Naive thymus-derived CD4-positive, alpha-beta T cell (primary cell): ENCODE measurements around the gene KLK5. TPM values are rescaled to one million over a fixed set of nuclear protein-coding genes. Genes with fewer than 3 reads are reported as not detected.

Source experiments
- ATAC-seq: fragments of 150-1000 bp; cut with Tn5 transposase; 2 replicates; pipeline ENCODE4 v1.10.0; 2021; ENCODE audit warnings: mild to moderate bottlenecking, moderate library complexity
- CTCF ChIA-PET: fragments of 350-600 bp; sonication (Branson Sonifier 250); formaldehyde crosslinking; loops from one replicate; lab custom pipeline; 2021; ENCODE audit warnings: antibody characterized with exemption; lab: Charles Lee
- POLR2A ChIA-PET: fragments of 350-600 bp; sonication (Branson Sonifier 250); formaldehyde crosslinking; loops from one replicate; lab custom pipeline; 2021; ENCODE audit warnings: antibody characterized with exemption, inconsistent platforms; lab: Charles Lee
- DNase-seq, 9 donors: peaks; one replicate each; pipeline versions ENCODE4 v3.0.0 to v3.0.0-alpha.2; 2020 to 2022; ENCODE audit warnings: mixed read lengths in 1 of 9
- H3K27ac ChIP-seq: one replicate; pipeline ENCODE4 v1.7.0; 2013; ENCODE audit warnings: mild to moderate bottlenecking, low read depth, low read length, moderate library complexity
- H3K27me3 ChIP-seq, 2 donors: one replicate each; pipeline ENCODE4 v1.7.0; 2013; ENCODE audit warnings: low read length in 2 of 2, mild to moderate bottlenecking in 2 of 2, moderate library complexity in 2 of 2; ENCODE audit not compliant: control insufficient read depth in 2 of 2, insufficient read depth in 2 of 2
- H3K36me3 ChIP-seq, 3 experiments: 1 replicate in 2 of 3; 2 replicates in 1 of 3; pipeline ENCODE4 v1.7.0; 2013; ENCODE audit warnings: low read length in 3 of 3, mild to moderate bottlenecking in 3 of 3, moderate library complexity in 1 of 3; ENCODE audit not compliant: insufficient read depth in 3 of 3, control insufficient read depth in 2 of 3
- H3K4me1 ChIP-seq, 2 donors: one replicate each; pipeline ENCODE4 v1.7.0; 2013; ENCODE audit warnings: low read length in 2 of 2, mild to moderate bottlenecking in 2 of 2, moderate library complexity in 1 of 2; ENCODE audit not compliant: control insufficient read depth in 2 of 2, insufficient read depth in 2 of 2
- H3K4me3 ChIP-seq: 2 replicates; pipeline ENCODE4 v1.7.0; 2013; ENCODE audit warnings: mild to moderate bottlenecking, low read length
- H3K9me3 ChIP-seq, 3 experiments: 1 replicate in 2 of 3; 2 replicates in 1 of 3; pipeline ENCODE4 v1.7.0; 2013; ENCODE audit warnings: low read length in 3 of 3; ENCODE audit not compliant: control insufficient read depth in 2 of 3
- H3K27ac Mint-ChIP-seq, 9 donors: one replicate each; pipeline ENCODE4 v1.8.0; 2020 to 2022; ENCODE audit warnings: mixed read lengths in 9 of 9, mild to moderate bottlenecking in 8 of 9, moderate library complexity in 5 of 9, inconsistent platforms in 2 of 9
- H3K27me3 Mint-ChIP-seq, 5 donors: one replicate each; pipeline ENCODE4 v1.8.0; 2021 to 2022; ENCODE audit warnings: mixed read lengths in 5 of 5, mild to moderate bottlenecking in 1 of 5
- H3K36me3 Mint-ChIP-seq, 5 donors: one replicate each; pipeline ENCODE4 v1.8.0; 2020 to 2022; ENCODE audit warnings: mixed read lengths in 5 of 5, mild to moderate bottlenecking in 3 of 5, inconsistent platforms in 1 of 5
- H3K4me1 Mint-ChIP-seq, 7 donors: one replicate each; pipeline ENCODE4 v1.8.0; 2020 to 2022; ENCODE audit warnings: mixed read lengths in 7 of 7, mild to moderate bottlenecking in 3 of 7, inconsistent platforms in 1 of 7
- H3K4me3 Mint-ChIP-seq, 10 donors: one replicate each; pipeline ENCODE4 v1.8.0; 2020 to 2022; ENCODE audit warnings: mild to moderate bottlenecking in 10 of 10, mixed read lengths in 10 of 10, moderate library complexity in 6 of 10, inconsistent platforms in 2 of 10
- H3K9me3 Mint-ChIP-seq, 11 donors: one replicate each; pipeline ENCODE4 v1.8.0; 2020 to 2022; ENCODE audit warnings: mixed read lengths in 11 of 11, mild to moderate bottlenecking in 4 of 11, inconsistent platforms in 1 of 11, moderate library complexity in 1 of 11
- intact Hi-C, 2 donors: fragments of 100-400 bp; cut with micrococcal nuclease; formaldehyde crosslinking; loops; one replicate each; pipeline ENCODE4 v1.15.1; 2023
- polyA plus RNA-seq, 2 donors: library from polyadenylated mRNA; unstranded; fragments of 300-500 nt; fragmentation: Illumina TruSeq; gene quantifications; one replicate each; pipeline ENCODE4 v1.2.3, GENCODE V29; 2021
- total RNA-seq, 6 experiments: library from RNA in 5 of 6; stranded (reverse) in 5 of 6; gene quantifications; 1 replicate in 5 of 6; 2 replicates in 1 of 6; pipeline ENCODE4 v1.2.3 and lab custom pipeline; 2021 to 2026

The KLK5 gene
- total and polyA plus RNA-seq, 7 experiments from 2014 or later, result not detected

DNA sequence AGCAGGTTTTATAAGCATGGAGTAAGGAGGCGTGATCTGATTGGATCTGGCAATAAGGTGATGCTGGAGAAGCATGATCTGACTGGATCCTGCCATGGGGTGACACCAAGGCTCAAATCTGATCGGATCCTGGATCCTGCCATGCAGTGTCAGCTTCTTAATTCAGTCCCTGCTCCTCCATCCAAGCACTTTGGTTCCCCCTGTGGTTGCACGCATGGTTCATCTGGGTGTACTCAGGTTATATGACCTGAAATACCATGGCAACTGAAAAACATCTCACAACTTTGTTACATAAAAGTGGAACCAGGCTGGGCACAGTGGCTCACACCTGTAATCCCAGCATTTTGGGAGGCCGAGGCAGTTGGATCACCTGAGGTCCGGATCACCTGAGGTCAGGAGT is 24.0 kb downstream of the KLK5 start:
- intact Hi-C loops, result loop anchor here (10.0 kb wide), 2 partner anchors 124 to 204 kb away; partner anchors contain the start of gene CLEC11A (in 1 of the 2)
- no peaks in the 10 kb centered on the region for H3K9me3 Mint-ChIP-seq
- Histone ChIP-seq H3K36me3 (no peaks in the 10 kb centered on the region), H3K27me3 (no peaks in the 10 kb centered on the region), H3K9me3 (no peaks in the 10 kb centered on the region), H3K4me1 (no peaks in the 10 kb centered on the region), H3K27ac (no peak overlapping the region), H3K4me3 (no peak overlapping the region)
- ChIA-PET POLR2A (no interaction called here), CTCF (no interaction called here)
- peaks cover 0 to 11% (median 5%) of the 10 kb centered on the region in 7 donors for H3K4me1 Mint-ChIP-seq
- no peaks in the 10 kb centered on the region for H3K36me3 Mint-ChIP-seq
- ATAC-seq (no peak), DNase-seq (no peak)
- H3K4me3 Mint-ChIP-seq, result no peak overlapping the region
- peaks cover 20 to 63% (median 53%) of the 10 kb centered on the region in 5 donors for H3K27me3 Mint-ChIP-seq
- H3K27ac Mint-ChIP-seq, result no peak overlapping the region

DNA sequence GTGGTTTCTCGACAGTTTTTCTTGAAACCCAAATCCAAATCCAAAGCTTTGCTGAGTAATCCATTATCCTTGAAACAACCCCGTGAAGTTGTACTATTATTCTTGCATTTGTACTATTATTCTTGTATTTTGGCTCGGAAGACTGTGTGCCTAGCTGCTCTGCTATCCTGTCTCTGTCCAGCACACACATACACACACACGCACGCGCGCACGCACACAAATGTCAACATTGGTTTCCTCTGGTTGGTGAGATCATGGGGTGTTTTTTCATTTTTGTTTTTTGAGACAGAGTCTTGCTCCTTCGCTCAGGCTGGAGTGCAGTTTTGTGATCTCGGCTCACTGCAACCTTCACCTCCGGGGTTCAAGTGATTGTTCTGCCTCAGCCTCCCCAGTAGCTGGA is 26.7 kb downstream of the KLK5 start:
- H3K27me3 Mint-ChIP-seq, result peaks cover 23 to 59% (median 38%) of the 10 kb centered on the region in 5 donors
- H3K36me3 ChIP-seq, result no peaks in the 10 kb centered on the region
- no peak overlapping the region for H3K4me3 Mint-ChIP-seq
- no peak overlapping the region for H3K4me3 ChIP-seq
- H3K9me3 Mint-ChIP-seq, result no peaks in the 10 kb centered on the region
- no peaks in the 10 kb centered on the region for H3K4me1 ChIP-seq
- no peak for ATAC-seq
- peaks cover 4 to 15% (median 12%) of the 10 kb centered on the region in 7 donors for H3K4me1 Mint-ChIP-seq
- no peak for DNase-seq
- intact Hi-C loops, result loop anchor here (10.0 kb wide), 2 partner anchors 121 to 201 kb away; partner anchors contain the start of gene CLEC11A (in 1 of the 2)
- H3K27ac ChIP-seq, result no peak overlapping the region
- POLR2A ChIA-PET, result no interaction called here
- no peak overlapping the region for H3K27ac Mint-ChIP-seq
- H3K9me3 ChIP-seq, result no peaks in the 10 kb centered on the region
- peaks cover 0 to 3% of the 10 kb centered on the region in 2 donors for H3K27me3 ChIP-seq
- H3K36me3 Mint-ChIP-seq, result no peaks in the 10 kb centered on the region
- CTCF ChIA-PET, result no interaction called here

DNA sequence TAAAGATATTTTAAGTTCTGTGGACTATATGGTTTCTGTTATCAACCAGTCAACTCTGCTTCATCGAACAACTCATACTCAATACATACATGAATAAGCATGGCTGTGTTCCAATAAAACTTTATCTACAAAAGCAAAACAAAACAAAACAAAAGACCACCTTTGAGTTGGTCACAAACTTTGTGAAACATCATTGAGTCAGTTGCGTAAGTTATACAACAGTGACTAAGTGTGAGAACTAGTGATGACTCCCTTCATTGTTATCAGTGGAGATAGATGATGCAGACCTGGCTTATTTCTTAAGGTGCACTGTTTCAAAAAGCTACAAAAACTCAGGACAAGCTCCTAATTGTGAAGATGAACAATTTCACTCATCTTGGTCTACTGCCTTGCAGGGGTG is 27.1 kb downstream of the KLK5 start:
- Mint-ChIP-seq H3K27ac (no peak overlapping the region), H3K27me3 (peaks cover 19 to 57% (median 35%) of the 10 kb centered on the region in 5 donors), H3K4me3 (no peak overlapping the region), H3K4me1 (peaks cover 4 to 15% (median 10%) of the 10 kb centered on the region in 7 donors), H3K36me3 (no peaks in the 10 kb centered on the region), H3K9me3 (no peaks in the 10 kb centered on the region)
- ChIA-PET CTCF (no interaction called here), POLR2A (no interaction called here)
- DNase-seq (no peak), ATAC-seq (no peak)
- no peaks in the 10 kb centered on the region for H3K36me3 ChIP-seq
- no peaks in the 10 kb centered on the region for H3K9me3 ChIP-seq
- H3K27ac ChIP-seq, result no peak overlapping the region
- no peak overlapping the region for H3K4me3 ChIP-seq
- intact Hi-C loops, result loop anchor here (10.0 kb wide), 2 partner anchors 121 to 201 kb away; partner anchors contain the start of gene CLEC11A (in 1 of the 2)
- H3K27me3 ChIP-seq, result peaks cover 0 to 3% of the 10 kb centered on the region in 2 donors
- no peaks in the 10 kb centered on the region for H3K4me1 ChIP-seq

GRCh38 chr19:50924586-50924985 is 28.3 kb downstream of the KLK5 start:
- Mint-ChIP-seq H3K27ac (no peak overlapping the region), H3K9me3 (no peaks in the 10 kb centered on the region), H3K4me1 (peaks cover 2 to 10% (median 8%) of the 10 kb centered on the region in 7 donors), H3K4me3 (no peak overlapping the region), H3K36me3 (no peaks in the 10 kb centered on the region), H3K27me3 (peaks cover 24 to 55% (median 44%) of the 10 kb centered on the region in 5 donors)
- Histone ChIP-seq H3K4me3 (no peak overlapping the region), H3K27me3 (peaks cover 0 to 3% of the 10 kb centered on the region in 2 donors), H3K4me1 (no peaks in the 10 kb centered on the region), H3K36me3 (no peaks in the 10 kb centered on the region), H3K27ac (no peak overlapping the region), H3K9me3 (no peaks in the 10 kb centered on the region)
- ATAC-seq, result no peak
- intact Hi-C loops, result loop anchor here (5.0 to 10.0 kb wide), 4 partner anchors 120 to 672 kb away; partner anchors contain the start of gene CLEC11A (in 1 of the 2)
- ChIA-PET CTCF (interaction anchor here (0.7 kb wide), 1 partner anchor 10 kb away, joined by 5 read pairs; no protein-coding TSS in a partner anchor), POLR2A (no interaction called here)
- DNase-seq, result no peak

DNA sequence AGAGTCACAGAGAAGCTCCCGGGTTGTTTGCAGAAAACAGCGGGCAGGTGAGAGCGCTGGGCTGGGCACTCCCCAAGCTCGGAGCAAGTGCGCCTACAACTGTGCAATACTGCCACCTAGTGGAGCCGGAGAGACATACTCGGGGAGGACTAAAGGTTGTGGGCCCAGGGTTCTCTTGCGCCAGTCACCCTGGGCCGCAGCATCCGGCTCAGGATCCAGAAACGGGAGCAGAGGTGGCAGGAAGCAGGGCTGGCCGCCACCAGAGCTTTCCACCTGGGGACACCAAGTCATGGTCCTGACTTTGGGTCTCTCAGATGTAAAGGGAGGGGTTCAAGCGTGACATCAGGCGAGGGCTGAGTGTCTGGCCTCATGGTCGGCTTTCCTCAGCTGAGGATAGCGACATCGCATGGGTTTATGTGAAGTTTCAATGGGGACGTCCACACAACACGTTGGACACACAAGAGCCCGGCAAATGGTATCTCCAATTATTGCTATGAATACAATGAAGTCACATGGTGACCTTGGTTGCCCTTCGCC is 30.5 kb downstream of the KLK5 start:
- peak; percentile 47 to 79 (median 66) for DNase-seq
- intact Hi-C loops, result loop anchor here (1.0 to 10.0 kb wide), 6 partner anchors 16 to 670 kb away; partner anchors contain the start of gene CLEC11A (in 1 of the 2)
- Mint-ChIP-seq H3K9me3 (no peaks in the 10 kb centered on the region), H3K27ac (no peak overlapping the region), H3K36me3 (no peaks in the 10 kb centered on the region), H3K4me1 (peaks cover 2 to 10% (median 8%) of the 10 kb centered on the region in 7 donors), H3K4me3 (peak overlapping the region in 1 of 10 donors; percentile 27), H3K27me3 (peaks cover 28 to 53% (median 45%) of the 10 kb centered on the region in 5 donors)
- ChIA-PET POLR2A (no interaction called here), CTCF (interaction anchor here (0.8 to 1.3 kb wide), 5 partner anchors 17 to 565 kb away, joined by 3 to 5 read pairs (median 4); no protein-coding TSS in a partner anchor)
- H3K27me3 ChIP-seq, result peaks cover 0 to 3% of the 10 kb centered on the region in 2 donors
- H3K36me3 ChIP-seq, result no peaks in the 10 kb centered on the region
- H3K27ac ChIP-seq, result no peak overlapping the region
- no peaks in the 10 kb centered on the region for H3K4me1 ChIP-seq
- peak; percentile 96 for ATAC-seq
- H3K4me3 ChIP-seq, result no peak overlapping the region
- H3K9me3 ChIP-seq, result no peaks in the 10 kb centered on the region

GRCh38 chr19:50921426-50922316 is 31.2 kb downstream of the KLK5 start:
- DNase-seq (no peak), ATAC-seq (peak; percentile 4)
- no peak overlapping the region for H3K4me3 ChIP-seq
- no peak overlapping the region for H3K27ac ChIP-seq
- no peaks in the 10 kb centered on the region for H3K36me3 ChIP-seq
- no peaks in the 10 kb centered on the region for H3K9me3 ChIP-seq
- Mint-ChIP-seq H3K4me1 (peaks cover 2 to 10% (median 8%) of the 10 kb centered on the region in 7 donors), H3K36me3 (no peaks in the 10 kb centered on the region), H3K9me3 (no peaks in the 10 kb centered on the region), H3K27me3 (peaks cover 32 to 57% (median 44%) of the 10 kb centered on the region in 5 donors), H3K4me3 (peak overlapping the region in 1 of 10 donors; percentile 27), H3K27ac (no peak overlapping the region)
- no peaks in the 10 kb centered on the region for H3K4me1 ChIP-seq
- ChIA-PET POLR2A (no interaction called here), CTCF (interaction anchor here (0.6 to 1.3 kb wide), 6 partner anchors 16 to 665 kb away, joined by 3 to 5 read pairs (median 4); no protein-coding TSS in a partner anchor)
- H3K27me3 ChIP-seq, result peaks cover 0 to 3% of the 10 kb centered on the region in 2 donors
- intact Hi-C loops, result loop anchor here (1.0 to 10.0 kb wide), 6 partner anchors 15 to 669 kb away; partner anchors contain the start of gene CLEC11A (in 1 of the 2)
